ENCODE data around the gene ATP6V0B.

The ATP6V0B gene

GRCh38 chr1:43981135-43981491 is 6.4 kb downstream of the ATP6V0B start:
- no peak overlapping the region for H3K27ac ChIP-seq (ENCODE audit: low read length)
- no peak overlapping the region for H3K9ac ChIP-seq (ENCODE audit: low read depth, low read length)
- no peaks in the 10 kb centered on the region for H3K27me3 ChIP-seq (ENCODE audit: insufficient read depth, low read length)
- peaks cover 49% of the 10 kb centered on the region for H3K36me3 ChIP-seq (ENCODE audit: insufficient read depth, low read depth, low read length)
- H3K9me3 ChIP-seq (ENCODE audit: insufficient read depth, low read depth, low read length): no peaks in the 10 kb centered on the region
- H3K4me3 ChIP-seq (ENCODE audit: low read length): no peak overlapping the region
- peaks cover 7% of the 10 kb centered on the region; the same call in 1 of the 2 replicates for H3K4me1 ChIP-seq (ENCODE audit: insufficient read depth, low read length)

GRCh38 chr1:43981636-43982035 is 6.9 kb downstream of the ATP6V0B start:
- Histone ChIP-seq H3K4me1 (ENCODE audit: insufficient read depth, low read length) (peaks cover 7% of the 10 kb centered on the region; the same call in 1 of the 2 replicates), H3K27ac (ENCODE audit: low read length) (no peak overlapping the region), H3K9me3 (ENCODE audit: insufficient read depth, low read depth, low read length) (no peaks in the 10 kb centered on the region), H3K27me3 (ENCODE audit: insufficient read depth, low read length) (no peaks in the 10 kb centered on the region), H3K9ac (ENCODE audit: low read depth, low read length) (no peak overlapping the region), H3K36me3 (ENCODE audit: insufficient read depth, low read depth, low read length) (peaks cover 49% of the 10 kb centered on the region), H3K4me3 (ENCODE audit: low read length) (no peak overlapping the region)

GRCh38 chr1:43982241-43982640 is 7.5 kb downstream of the ATP6V0B start:
- H3K4me1 ChIP-seq (ENCODE audit: insufficient read depth, low read length): peaks cover 7% of the 10 kb centered on the region; the same call in 1 of the 2 replicates
- peaks cover 44% of the 10 kb centered on the region for H3K36me3 ChIP-seq (ENCODE audit: insufficient read depth, low read depth, low read length)
- no peaks in the 10 kb centered on the region for H3K27me3 ChIP-seq (ENCODE audit: insufficient read depth, low read length)
- H3K4me3 ChIP-seq (ENCODE audit: low read length): no peak overlapping the region
- no peak overlapping the region for H3K27ac ChIP-seq (ENCODE audit: low read length)
- H3K9me3 ChIP-seq (ENCODE audit: insufficient read depth, low read depth, low read length): no peaks in the 10 kb centered on the region
- H3K9ac ChIP-seq (ENCODE audit: low read depth, low read length): no peak overlapping the region

DNA sequence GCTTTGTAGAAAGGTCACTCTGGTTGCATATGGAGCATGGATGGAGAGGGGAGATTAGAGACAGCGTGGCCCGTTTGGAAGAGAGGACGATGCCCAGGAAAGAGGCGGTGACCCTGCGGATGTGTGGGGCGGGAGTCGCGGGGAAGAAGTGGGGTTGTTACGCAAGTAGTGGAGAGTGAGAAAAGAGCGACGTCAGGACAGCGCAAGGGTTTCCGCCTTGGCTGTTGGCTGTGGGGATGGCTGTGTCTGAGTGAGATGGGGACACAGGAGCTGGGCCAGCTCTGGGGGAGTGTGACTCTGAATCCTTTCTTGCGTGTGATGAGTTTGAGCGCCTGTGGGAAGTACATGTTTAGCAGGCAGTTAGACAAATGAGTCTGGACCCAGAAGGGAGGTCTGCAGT is 8.0 kb downstream of the ATP6V0B start:
- Histone ChIP-seq H3K4me1 (ENCODE audit: insufficient read depth, low read length) (peaks cover 7% of the 10 kb centered on the region; the same call in 1 of the 2 replicates), H3K27ac (ENCODE audit: low read length) (no peak overlapping the region), H3K4me3 (ENCODE audit: low read length) (no peak overlapping the region), H3K9ac (ENCODE audit: low read depth, low read length) (no peak overlapping the region), H3K27me3 (ENCODE audit: insufficient read depth, low read length) (no peaks in the 10 kb centered on the region), H3K36me3 (ENCODE audit: insufficient read depth, low read depth, low read length) (peaks cover 38% of the 10 kb centered on the region), H3K9me3 (ENCODE audit: insufficient read depth, low read depth, low read length) (no peaks in the 10 kb centered on the region)

- H3K27ac ChIP-seq (ENCODE audit: low read length): no peak overlapping the region
- no peaks in the 10 kb centered on the region for H3K9me3 ChIP-seq (ENCODE audit: insufficient read depth, low read depth, low read length)
- H3K9ac ChIP-seq (ENCODE audit: low read depth, low read length): no peak overlapping the region
- H3K4me3 ChIP-seq (ENCODE audit: low read length): no peak overlapping the region
- peaks cover 34% of the 10 kb centered on the region for H3K36me3 ChIP-seq (ENCODE audit: insufficient read depth, low read depth, low read length)
- H3K27me3 ChIP-seq (ENCODE audit: insufficient read depth, low read length): no peaks in the 10 kb centered on the region
- peaks cover 3% of the 10 kb centered on the region; the same call in 1 of the 2 replicates for H3K4me1 ChIP-seq (ENCODE audit: insufficient read depth, low read length)
Observed at GRCh38 chr1:43983253-43983899, 8.6 kb downstream of the ATP6V0B start.

DNA sequence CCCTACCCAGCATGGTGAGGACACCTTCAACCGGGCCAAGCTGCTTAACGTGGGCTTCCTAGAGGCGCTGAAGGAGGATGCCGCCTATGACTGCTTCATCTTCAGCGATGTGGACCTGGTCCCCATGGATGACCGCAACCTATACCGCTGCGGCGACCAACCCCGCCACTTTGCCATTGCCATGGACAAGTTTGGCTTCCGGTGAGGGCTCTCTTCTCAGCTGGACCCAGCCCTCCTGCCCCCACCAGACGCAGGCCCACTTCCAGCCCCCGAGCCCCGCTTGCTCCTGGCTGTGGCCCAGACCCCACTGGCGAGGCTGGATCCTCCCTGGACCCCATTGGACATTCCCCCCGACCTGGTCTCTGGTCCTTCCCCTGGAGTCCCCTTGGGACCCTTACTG is 10.1 kb downstream of the ATP6V0B start:
- Histone ChIP-seq H3K27me3 (ENCODE audit: insufficient read depth, low read length) (no peaks in the 10 kb centered on the region; the same call in 1 of the 2 replicates), H3K9ac (ENCODE audit: low read depth, low read length) (no peak overlapping the region), H3K9me3 (ENCODE audit: insufficient read depth, low read depth, low read length) (no peaks in the 10 kb centered on the region), H3K4me3 (ENCODE audit: low read length) (no peak overlapping the region), H3K36me3 (ENCODE audit: insufficient read depth, low read depth, low read length) (peaks cover 34% of the 10 kb centered on the region), H3K27ac (ENCODE audit: low read length) (no peak overlapping the region), H3K4me1 (ENCODE audit: insufficient read depth, low read length) (peaks cover 2% of the 10 kb centered on the region; the same call in 1 of the 2 replicates)

- Histone ChIP-seq H3K4me1 (ENCODE audit: insufficient read depth, low read length) (no peaks in the 10 kb centered on the region; the same call in 1 of the 2 replicates), H3K4me3 (ENCODE audit: low read length) (no peak overlapping the region), H3K36me3 (ENCODE audit: insufficient read depth, low read depth, low read length) (peaks cover 34% of the 10 kb centered on the region), H3K27ac (ENCODE audit: low read length) (no peak overlapping the region), H3K9ac (ENCODE audit: low read depth, low read length) (no peak overlapping the region), H3K9me3 (ENCODE audit: insufficient read depth, low read depth, low read length) (no peaks in the 10 kb centered on the region), H3K27me3 (ENCODE audit: insufficient read depth, low read length) (no peaks in the 10 kb centered on the region; the same call in 1 of the 2 replicates)
Observed at GRCh38 chr1:43985984-43986595, 11.3 kb downstream of the ATP6V0B start.

DNA sequence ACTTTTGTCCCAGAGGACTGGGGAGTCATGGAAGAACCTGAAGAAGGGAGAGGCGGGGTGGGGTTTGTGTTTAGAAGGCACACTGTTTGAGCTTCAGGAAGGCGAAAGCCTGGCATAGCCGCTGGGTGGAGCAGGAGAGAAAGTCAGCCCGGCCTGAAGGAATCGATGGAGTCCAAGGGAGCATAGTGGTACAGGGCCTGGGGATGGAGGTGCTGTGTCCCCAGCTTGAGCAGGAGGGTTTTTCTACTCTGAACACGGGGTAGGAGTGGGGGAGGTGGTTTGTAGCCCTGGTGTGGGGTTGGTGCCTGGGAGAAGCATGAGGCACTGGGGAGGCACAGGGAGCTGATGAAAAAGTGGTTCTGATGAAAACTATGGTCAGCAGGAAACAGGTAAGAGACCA is 12.0 kb downstream of the ATP6V0B start:
- peaks cover 30% of the 10 kb centered on the region for H3K36me3 ChIP-seq (ENCODE audit: insufficient read depth, low read depth, low read length)
- no peaks in the 10 kb centered on the region; the same call in 1 of the 2 replicates for H3K27me3 ChIP-seq (ENCODE audit: insufficient read depth, low read length)
- H3K27ac ChIP-seq (ENCODE audit: low read length): no peak overlapping the region
- H3K9ac ChIP-seq (ENCODE audit: low read depth, low read length): no peak overlapping the region
- H3K4me1 ChIP-seq (ENCODE audit: insufficient read depth, low read length): no peaks in the 10 kb centered on the region; the same call in 1 of the 2 replicates
- H3K9me3 ChIP-seq (ENCODE audit: insufficient read depth, low read depth, low read length): no peaks in the 10 kb centered on the region
- no peak overlapping the region for H3K4me3 ChIP-seq (ENCODE audit: low read length)

DNA sequence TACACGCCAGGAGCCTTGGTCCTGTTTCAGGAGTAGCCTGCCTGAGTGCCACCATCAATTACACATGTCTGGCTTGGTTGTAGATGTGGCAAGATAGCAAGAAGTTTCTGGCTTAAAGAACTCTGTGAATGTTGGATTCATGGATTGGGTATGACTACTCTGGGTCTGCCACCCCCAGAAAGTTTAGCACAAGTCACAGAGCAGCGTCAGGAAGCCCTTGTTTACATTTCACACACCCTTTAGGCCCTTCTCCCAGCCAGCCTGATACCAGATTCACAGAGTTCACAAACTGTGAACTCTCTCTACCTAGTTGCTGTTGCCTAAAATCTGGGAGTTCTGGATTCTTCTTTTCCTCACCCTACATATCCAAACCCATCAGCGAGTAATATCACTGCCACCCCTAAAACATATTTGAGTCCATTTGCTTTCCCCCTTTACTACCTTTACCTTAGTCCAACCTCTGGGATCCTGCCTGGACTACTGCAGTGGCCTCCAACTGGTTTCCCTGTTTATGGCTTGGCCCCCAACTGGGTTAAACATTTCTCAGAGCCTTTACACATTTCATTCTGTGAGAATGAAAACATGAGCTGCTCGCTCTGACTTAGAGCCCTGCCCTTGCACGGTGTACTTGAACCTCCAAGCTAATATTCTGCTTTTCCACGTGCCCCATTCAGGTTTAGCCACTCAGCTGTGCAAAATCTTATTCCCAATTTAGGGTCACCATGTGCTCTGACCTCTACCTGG is 12.6 kb downstream of the ATP6V0B start:
- H3K27me3 ChIP-seq (ENCODE audit: insufficient read depth, low read length): no peaks in the 10 kb centered on the region; the same call in 1 of the 2 replicates
- H3K9ac ChIP-seq (ENCODE audit: low read depth, low read length): no peak overlapping the region
- H3K36me3 ChIP-seq (ENCODE audit: insufficient read depth, low read depth, low read length): peaks cover 26% of the 10 kb centered on the region
- H3K4me1 ChIP-seq (ENCODE audit: insufficient read depth, low read length): peaks cover under 1% of the 10 kb centered on the region; the same call in 1 of the 2 replicates
- no peaks in the 10 kb centered on the region for H3K9me3 ChIP-seq (ENCODE audit: insufficient read depth, low read depth, low read length)
- no peak overlapping the region for H3K4me3 ChIP-seq (ENCODE audit: low read length)
- H3K27ac ChIP-seq (ENCODE audit: low read length): no peak overlapping the region

DNA sequence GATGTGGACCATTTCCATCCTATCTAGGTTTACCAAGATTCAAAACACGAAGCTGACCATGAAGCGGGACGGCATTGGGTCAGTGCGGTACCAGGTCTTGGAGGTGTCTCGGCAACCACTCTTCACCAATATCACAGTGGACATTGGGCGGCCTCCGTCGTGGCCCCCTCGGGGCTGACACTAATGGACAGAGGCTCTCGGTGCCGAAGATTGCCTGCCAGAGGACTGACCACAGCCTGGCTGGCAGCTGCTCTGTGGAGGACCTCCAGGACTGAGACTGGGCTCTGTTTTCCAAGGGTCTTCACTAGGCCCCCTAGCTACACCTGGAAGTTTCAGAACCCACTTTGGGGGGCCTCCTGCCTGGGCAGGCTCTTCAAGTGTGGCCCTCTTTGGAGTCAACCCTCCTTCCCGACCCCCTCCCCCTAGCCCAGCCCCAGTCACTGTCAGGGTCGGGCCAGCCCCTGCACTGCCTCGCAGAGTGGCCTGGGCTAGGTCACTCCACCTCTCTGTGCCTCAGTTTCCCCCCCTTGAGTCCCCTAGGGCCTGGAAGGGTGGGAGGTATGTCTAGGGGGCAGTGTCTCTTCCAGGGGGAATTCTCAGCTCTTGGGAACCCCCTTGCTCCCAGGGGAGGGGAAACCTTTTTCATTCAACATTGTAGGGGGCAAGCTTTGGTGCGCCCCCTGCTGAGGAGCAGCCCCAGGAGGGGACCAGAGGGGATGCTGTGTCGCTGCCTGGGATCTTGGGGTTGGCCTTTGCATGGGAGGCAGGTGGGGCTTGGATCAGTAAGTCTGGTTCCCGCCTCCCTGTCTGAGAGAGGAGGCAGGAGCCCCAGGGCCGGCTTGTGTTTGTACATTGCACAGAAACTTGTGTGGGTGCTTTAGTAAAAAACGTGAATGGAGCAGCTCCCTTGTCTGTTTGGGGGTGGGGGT is 15.8 kb downstream of the ATP6V0B start:
- no peaks in the 10 kb centered on the region for H3K9me3 ChIP-seq (ENCODE audit: insufficient read depth, low read depth, low read length)
- H3K4me1 ChIP-seq (ENCODE audit: insufficient read depth, low read length): peaks cover 5% of the 10 kb centered on the region; the same call in 1 of the 2 replicates
- peak overlapping the region; percentile 80 for H3K4me3 ChIP-seq (ENCODE audit: low read length)

DNA sequence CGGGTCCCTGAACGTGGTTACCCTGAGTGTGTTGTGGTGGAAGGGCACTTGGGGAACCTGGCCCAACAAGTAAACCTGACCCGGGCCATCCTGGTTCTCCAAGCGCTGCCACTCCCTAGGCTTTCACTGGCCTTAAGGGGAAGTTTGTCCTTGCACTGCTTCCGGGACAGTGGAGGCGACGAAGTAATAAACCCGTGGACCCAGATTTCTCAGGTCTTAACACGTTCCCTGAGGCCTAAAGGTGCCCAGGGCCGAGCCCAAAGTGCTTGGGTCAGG is 16.4 kb downstream of the ATP6V0B start:
- H3K27ac ChIP-seq (ENCODE audit: low read length): peak overlapping the region; percentile 49

More for the DNA sequence above, 15.8 kb downstream of the ATP6V0B start:
- Histone ChIP-seq H3K27me3 (ENCODE audit: insufficient read depth, low read length) (peaks cover 6% of the 10 kb centered on the region; the same call in 1 of the 2 replicates), H3K9ac (ENCODE audit: low read depth, low read length) (peak overlapping the region; percentile 56; the same call in 1 of the 2 replicates), H3K36me3 (ENCODE audit: insufficient read depth, low read depth, low read length) (peaks cover 11% of the 10 kb centered on the region; the same call in 1 of the 2 replicates), H3K27ac (ENCODE audit: low read length) (no peak overlapping the region)

More for the DNA sequence above, 16.4 kb downstream of the ATP6V0B start:
- H3K27me3 ChIP-seq (ENCODE audit: insufficient read depth, low read length): peaks cover 6% of the 10 kb centered on the region; the same call in 1 of the 2 replicates
- peaks cover 5% of the 10 kb centered on the region; the same call in 1 of the 2 replicates for H3K36me3 ChIP-seq (ENCODE audit: insufficient read depth, low read depth, low read length)
- H3K9ac ChIP-seq (ENCODE audit: low read depth, low read length): peak overlapping the region; percentile 56; the same call in 1 of the 2 replicates
- peak overlapping the region; percentile 80 for H3K4me3 ChIP-seq (ENCODE audit: low read length)
- H3K9me3 ChIP-seq (ENCODE audit: insufficient read depth, low read depth, low read length): no peaks in the 10 kb centered on the region
- peaks cover 5% of the 10 kb centered on the region; the same call in 1 of the 2 replicates for H3K4me1 ChIP-seq (ENCODE audit: insufficient read depth, low read length)
